ENCODE results near the gene SLC4A8.

DNA sequence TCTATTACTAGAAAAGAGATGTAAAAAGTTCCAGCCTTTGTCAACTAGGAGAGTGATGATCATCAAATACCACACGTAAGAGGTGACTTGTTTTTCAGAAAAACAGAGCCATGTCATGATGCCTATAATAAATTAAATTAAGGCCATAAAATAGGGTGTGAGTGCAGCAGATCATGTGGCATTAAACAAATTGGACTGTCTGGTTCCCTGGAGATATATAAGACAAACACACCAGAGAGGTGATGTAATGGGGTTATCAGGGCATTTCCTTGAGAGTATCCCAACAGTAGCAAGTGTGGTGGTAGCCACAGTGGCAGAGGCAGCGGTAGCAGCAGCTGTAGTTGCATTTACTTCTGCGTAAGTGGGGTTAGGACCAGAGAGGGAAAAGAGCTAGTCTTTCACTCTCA, 18.8 kb upstream of the SLC4A8 start:
- TF ChIP-seq, protein P1, sequence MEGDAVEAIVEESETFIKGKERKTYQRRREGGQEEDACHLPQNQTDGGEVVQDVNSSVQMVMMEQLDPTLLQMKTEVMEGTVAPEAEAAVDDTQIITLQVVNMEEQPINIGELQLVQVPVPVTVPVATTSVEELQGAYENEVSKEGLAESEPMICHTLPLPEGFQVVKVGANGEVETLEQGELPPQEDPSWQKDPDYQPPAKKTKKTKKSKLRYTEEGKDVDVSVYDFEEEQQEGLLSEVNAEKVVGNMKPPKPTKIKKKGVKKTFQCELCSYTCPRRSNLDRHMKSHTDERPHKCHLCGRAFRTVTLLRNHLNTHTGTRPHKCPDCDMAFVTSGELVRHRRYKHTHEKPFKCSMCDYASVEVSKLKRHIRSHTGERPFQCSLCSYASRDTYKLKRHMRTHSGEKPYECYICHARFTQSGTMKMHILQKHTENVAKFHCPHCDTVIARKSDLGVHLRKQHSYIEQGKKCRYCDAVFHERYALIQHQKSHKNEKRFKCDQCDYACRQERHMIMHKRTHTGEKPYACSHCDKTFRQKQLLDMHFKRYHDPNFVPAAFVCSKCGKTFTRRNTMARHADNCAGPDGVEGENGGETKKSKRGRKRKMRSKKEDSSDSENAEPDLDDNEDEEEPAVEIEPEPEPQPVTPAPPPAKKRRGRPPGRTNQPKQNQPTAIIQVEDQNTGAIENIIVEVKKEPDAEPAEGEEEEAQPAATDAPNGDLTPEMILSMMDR (IDR thresholded peaks at IDR 0.05) = no peak
- no peak for TF ChIP-seq POLR2A (IDR thresholded peaks at IDR 0.05)
